ENCODE measurements around the gene TFR2. TPM values are rescaled to one million over a fixed set of nuclear protein-coding genes. Genes with fewer than 3 reads are reported as not detected.

Gene TFR2
- total and polyA plus RNA-seq, 9 of the 15 experiments (the other 6 are each of a cell fraction or from before 2014, with no cell fraction given): 3.8 to 123 (median 51.1) TPM

- TF ChIP-seq MXI1 (IDR thresholded peaks at IDR 0.05; ENCODE audit: low read depth, low read length) (no peak), ZNF146 (CRISPR knock-in tag; IDR thresholded peaks at IDR 0.05; ENCODE audit: unreplicated experiment) (no peak), ILK (tag; IDR thresholded peaks at IDR 0.05; ENCODE audit: borderline replicate concordance, low read depth) (no peak), ZNF23 (CRISPR knock-in tag; IDR thresholded peaks at IDR 0.05) (no peak), ZNF830 (CRISPR knock-in tag; IDR thresholded peaks at IDR 0.05) (0 out of 2 replicates have a peak, but pooled peaks have one; percentile 68), ZNF3 (CRISPR knock-in tag; IDR thresholded peaks at IDR 0.05) (no peak), POLR2G (IDR thresholded peaks at IDR 0.05; ENCODE audit: low read depth, low read length) (no peak), HNRNPK (IDR thresholded peaks at IDR 0.05; ENCODE audit: low read depth, low read length, poor library complexity, severe bottlenecking) (no peak), ZNF311 (CRISPR knock-in tag; IDR thresholded peaks at IDR 0.05) (no peak), GATAD2B (IDR thresholded peaks at IDR 0.05; ENCODE audit: borderline replicate concordance) (no peak), ID3 (CRISPR knock-in tag; IDR thresholded peaks at IDR 0.05) (no peak), ID3 (tag; IDR thresholded peaks at IDR 0.05) (no peak), ZNF408 (CRISPR knock-in tag; IDR thresholded peaks at IDR 0.05; ENCODE audit: low read depth) (no peak), CBFA2T3 (IDR thresholded peaks at IDR 0.05) (0 out of 2 replicates have a peak, but pooled peaks have one; percentile 16), KDM2B (CRISPR knock-in tag; IDR thresholded peaks at IDR 0.05) (no peak), CREBBP (IDR thresholded peaks at IDR 0.05; ENCODE audit: low read depth, low read length) (no peak), ZNF263 (CRISPR knock-in tag; IDR thresholded peaks at IDR 0.05; ENCODE audit: borderline replicate concordance) (peak; percentile 11; the same call in 1 of the 2 replicates), FOS (IDR thresholded peaks at IDR 0.05; ENCODE audit: extremely low read depth, insufficient read length) (no peak), ZNF583 (CRISPR knock-in tag; IDR thresholded peaks at IDR 0.05) (no peak), SIN3A (IDR thresholded peaks at IDR 0.05; ENCODE audit: borderline replicate concordance in 2 of 2, control insufficient read depth in 1 of 2, low read depth in 2 of 2, low read length in 2 of 2) (peak in 1 of 2 experiments; percentile 18; a peak in 3 of 4 replicates), PTTG1 (tag; IDR thresholded peaks at IDR 0.05; ENCODE audit: low read depth) (no peak), ZFP1 (CRISPR knock-in tag; IDR thresholded peaks at IDR 0.05) (peak; percentile 54; the same call in 1 of the 2 replicates), DPF2 (IDR thresholded peaks at IDR 0.05) (peak; percentile 36; the same call in 1 of the 2 replicates), RBM34 (IDR thresholded peaks at IDR 0.05; ENCODE audit: borderline replicate concordance, insufficient read depth, low read length) (no peak), MAFG (tag; conservative IDR thresholded peaks at IDR 0.05) (no peak), RFX1 (IDR thresholded peaks at IDR 0.05) (no peak), ZNF347 (CRISPR knock-in tag; IDR thresholded peaks at IDR 0.05; ENCODE audit: low read depth) (no peak), RCOR1 (IDR thresholded peaks at IDR 0.05; ENCODE audit: borderline replicate concordance in 1 of 2, low read depth in 2 of 2, low read length in 2 of 2) (peak in 1 of 2 experiments; percentile 21; a peak in 1 of 4 replicates)
- TF ChIP-seq, protein P1, sequence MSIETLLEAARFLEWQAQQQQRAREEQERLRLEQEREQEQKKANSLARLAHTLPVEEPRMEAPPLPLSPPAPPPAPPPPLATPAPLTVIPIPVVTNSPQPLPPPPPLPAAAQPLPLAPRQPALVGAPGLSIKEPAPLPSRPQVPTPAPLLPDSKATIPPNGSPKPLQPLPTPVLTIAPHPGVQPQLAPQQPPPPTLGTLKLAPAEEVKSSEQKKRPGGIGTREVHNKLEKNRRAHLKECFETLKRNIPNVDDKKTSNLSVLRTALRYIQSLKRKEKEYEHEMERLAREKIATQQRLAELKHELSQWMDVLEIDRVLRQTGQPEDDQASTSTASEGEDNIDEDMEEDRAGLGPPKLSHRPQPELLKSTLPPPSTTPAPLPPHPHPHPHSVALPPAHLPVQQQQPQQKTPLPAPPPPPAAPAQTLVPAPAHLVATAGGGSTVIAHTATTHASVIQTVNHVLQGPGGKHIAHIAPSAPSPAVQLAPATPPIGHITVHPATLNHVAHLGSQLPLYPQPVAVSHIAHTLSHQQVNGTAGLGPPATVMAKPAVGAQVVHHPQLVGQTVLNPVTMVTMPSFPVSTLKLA (conservative IDR thresholded peaks at IDR 0.05): 0 out of 4 replicates have a peak, but pooled peaks of 1 of the 2 experiments have one; percentile 14
Measured at GRCh38 chr7:100584683-100585510, 56.5 kb downstream of the TFR2 start (continued).

Data from K562 (cell line).